Stimulated activated CD4-positive, alpha-beta T cell treated with anti-CD3 and anti-CD28 coated beads, Interleukin-2, amount 100 ng/mL, for 24 hours (primary cell): Measurements from ENCODE around the gene CTR9.

Source experiments
- DNase-seq, 2 donors: peaks; one replicate each; pipeline ENCODE4 v3.0.0-alpha.2; 2020

Gene CTR9

GRCh38 chr11:10743354-10744000 is 7.6 kb upstream of the CTR9 start:
- DNase-seq: no peak

DNA sequence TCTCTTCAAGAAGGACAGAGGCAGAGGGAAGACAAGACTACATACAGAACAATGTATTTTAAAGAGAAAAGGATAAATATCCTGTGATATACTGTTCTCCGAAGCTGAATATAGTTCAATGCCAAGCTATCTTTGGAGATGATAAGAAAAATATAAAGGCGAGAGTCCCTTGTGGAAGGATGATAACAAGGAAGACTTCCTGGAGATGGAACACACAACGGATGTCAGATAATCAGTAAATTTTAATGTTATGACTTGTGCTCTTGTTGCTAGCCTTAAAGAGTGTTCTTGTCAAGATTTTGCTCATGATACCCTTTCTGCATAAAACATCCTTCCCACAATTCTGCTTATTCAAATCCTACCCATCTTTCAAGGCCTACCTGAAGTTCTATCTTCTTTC is 6.8 kb upstream of the CTR9 start:
- no peak for DNase-seq

DNA sequence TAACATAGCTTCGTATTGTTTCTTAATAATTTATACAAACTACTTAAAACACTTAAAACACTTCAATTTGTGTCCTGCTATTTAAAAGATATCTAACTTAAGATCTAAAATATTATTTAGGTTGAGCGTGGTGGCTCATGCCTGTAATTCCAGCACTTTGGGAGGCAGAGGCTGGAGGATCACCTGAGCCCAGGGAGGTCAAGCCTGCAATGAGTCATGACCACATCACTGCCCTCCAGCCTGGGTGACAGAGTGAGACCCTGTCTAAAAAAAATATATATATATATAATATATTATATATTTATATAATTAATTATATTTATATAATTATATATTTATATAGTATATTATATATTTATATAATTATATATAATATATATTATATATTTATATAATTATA is 4.2 kb upstream of the CTR9 start:
- DNase-seq: no peak

DNA sequence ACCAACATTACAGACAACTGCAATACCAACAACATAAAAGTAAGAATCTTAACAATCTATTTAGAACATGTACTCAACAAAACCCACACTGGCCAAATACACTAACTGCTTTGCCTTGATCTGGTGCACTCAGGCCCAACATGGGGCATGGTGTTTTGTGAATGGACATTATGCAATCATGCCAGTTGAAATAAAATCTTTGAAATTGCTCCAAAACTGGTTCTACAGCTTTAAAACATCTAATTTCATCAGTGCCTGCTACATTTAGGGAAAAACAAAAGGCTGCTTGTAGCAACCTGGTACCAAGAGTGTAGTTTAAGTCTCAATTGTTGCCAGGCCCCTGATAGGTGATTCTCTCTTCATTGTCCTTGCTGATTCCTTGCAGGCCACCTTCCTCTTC is 3.3 kb upstream of the CTR9 start:
- no peak for DNase-seq

- DNase-seq: no peak
Observed at GRCh38 chr11:10749476-10749875, 1.6 kb upstream of the CTR9 start.

GRCh38 chr11:10751581-10751940 is 515 bp downstream of the CTR9 start:
- no peak for DNase-seq

- no peak for DNase-seq
Observed at GRCh38 chr11:10752061-10752460, 1.0 kb downstream of the CTR9 start.

DNA sequence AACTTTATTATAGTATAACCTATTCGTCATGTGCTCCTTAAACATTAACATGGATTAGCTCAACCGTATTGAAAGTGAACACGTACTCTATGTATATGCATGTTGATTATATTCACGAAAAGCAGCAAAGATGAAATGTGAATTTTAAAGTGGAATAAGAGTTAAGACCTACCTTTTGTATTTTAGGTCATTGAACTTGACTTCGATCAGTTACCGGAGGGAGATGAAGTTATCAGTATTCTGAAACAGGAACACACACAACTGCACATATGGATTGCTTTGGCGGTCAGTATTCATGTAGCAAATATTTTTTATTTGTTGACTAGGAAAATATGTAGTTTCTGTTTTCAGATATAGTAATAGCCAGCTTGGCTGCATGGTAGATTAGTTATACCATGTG is 1.4 kb downstream of the CTR9 start:
- DNase-seq: no peak

DNA sequence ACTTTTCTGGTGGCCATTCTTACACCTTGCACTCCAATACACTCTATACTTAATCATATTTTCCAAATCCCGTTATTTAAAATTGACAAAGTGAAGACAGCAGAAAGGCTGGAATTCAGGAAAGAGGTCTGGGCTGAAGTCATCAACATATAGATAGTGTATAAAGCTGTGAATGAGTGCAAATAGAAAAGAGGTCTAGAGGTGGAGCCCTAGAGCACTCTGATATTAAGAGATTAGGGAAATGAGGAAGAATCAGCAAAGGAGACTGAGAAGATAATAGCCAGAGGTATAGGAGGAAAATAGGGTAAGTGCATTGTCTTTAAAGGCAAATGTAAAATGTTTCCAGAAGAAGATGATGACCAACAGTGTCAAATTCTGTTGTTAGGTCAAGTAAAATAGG is 7.9 kb downstream of the CTR9 start:
- no peak for DNase-seq

- no peak for DNase-seq
Observed at GRCh38 chr11:10761085-10761698, 10.1 kb downstream of the CTR9 start.

GRCh38 chr11:10762185-10762584 is 11.1 kb downstream of the CTR9 start:
- no peak for DNase-seq

DNA sequence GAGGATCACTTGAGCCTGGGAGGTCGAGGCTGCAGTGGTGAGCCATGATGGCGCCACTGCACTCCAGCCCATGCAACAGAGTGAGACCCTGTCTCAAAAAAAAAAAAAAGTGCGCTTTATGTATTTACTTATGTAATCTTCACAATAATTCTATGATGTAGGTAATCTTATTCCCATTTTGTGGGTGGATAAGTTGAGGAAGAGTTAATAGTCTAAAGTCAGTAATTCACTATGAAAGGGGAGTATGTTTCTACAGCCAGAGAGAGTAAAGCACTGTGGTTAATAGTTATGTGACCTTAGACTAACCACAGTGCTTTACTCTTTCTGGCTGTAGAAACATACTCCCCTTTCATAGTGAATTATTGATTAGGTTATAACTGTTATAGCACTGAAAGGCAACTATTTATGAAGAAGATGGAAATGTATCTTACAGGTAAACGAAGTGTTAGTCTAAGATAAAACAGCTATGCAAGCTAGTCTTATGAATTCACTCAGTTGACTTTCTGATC is 11.9 kb downstream of the CTR9 start:
- DNase-seq: no peak

DNA sequence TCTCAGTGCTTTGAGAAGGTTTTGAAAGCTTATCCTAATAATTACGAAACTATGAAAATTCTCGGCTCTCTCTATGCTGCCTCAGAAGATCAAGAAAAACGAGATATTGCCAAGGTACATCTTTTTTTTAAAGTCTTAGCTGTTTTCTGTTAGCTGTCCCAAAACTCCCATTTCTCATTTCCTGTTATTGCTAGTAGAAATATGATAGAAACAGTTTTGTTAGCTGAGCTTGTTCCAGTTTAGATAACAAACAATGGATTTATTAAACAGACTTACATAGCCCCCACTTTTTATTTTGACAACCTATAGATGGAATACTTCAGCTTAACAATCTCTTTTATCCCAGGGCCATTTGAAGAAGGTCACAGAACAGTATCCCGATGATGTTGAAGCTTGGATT is 12.7 kb downstream of the CTR9 start:
- DNase-seq: no peak

DNA sequence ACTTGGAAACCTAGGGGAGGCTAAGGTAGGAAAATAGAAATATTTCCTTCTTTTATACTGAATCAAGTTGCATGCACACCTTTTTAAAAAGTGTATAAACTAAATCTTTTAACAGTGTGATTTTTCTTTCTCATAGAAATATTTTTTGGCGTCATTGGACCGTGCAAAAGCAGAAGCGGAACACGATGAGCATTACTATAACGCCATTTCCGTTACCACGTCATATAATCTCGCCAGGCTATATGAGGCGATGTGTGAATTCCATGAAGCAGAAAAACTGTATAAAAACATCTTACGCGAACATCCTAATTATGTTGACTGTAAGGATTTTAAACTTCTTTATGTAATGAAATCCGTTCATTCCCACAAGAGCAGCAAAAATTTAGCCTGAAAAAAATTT is 13.4 kb downstream of the CTR9 start:
- no peak for DNase-seq

- peak in 1 of 2 donors; percentile 21 for DNase-seq
Observed at GRCh38 chr11:10770626-10771254, 19.7 kb downstream of the CTR9 start.

- DNase-seq: no peak
Observed at GRCh38 chr11:10771457-10771856, 20.4 kb downstream of the CTR9 start.

GRCh38 chr11:10774811-10775210 is 23.8 kb downstream of the CTR9 start:
- DNase-seq: no peak

DNA sequence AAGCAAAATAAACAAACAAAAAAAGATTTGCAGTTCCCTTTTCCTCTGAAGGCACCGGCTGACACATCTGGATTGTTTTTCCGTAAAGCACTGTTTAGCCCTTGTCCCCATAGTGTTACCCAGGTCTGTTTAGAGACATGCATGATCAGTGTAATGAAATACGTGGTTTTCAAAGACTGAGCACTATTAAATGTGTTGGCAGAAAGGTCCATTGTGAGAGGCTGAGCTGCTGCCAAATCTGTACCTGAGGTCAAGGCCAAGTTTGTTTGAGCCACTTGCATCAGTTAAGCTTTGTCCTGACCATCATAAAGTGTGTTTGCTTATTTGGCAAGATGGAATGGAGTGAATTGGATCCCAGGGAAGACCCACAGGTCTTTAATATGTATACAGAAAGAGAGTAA is 26.3 kb downstream of the CTR9 start:
- DNase-seq: no peak

DNA sequence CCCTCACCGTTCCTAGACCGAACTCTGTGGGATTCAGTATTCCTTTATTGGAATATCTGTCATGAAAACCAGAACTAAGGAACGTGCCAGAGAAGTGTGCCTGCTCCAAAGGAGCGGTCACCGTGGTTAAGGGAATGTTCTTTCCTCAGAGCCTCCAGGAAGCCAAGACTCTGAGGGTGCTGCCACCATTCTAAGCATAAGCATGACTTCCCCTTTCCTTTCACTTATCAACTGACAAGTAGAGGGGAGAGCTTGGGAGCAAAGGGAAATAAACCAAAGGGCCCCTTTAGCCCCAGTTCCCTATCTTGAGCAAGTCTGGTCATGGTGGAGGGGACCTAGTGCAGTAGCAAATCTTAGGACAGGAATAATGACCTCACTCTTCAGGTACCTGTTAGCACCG is 26.8 kb downstream of the CTR9 start:
- DNase-seq: no peak

DNA sequence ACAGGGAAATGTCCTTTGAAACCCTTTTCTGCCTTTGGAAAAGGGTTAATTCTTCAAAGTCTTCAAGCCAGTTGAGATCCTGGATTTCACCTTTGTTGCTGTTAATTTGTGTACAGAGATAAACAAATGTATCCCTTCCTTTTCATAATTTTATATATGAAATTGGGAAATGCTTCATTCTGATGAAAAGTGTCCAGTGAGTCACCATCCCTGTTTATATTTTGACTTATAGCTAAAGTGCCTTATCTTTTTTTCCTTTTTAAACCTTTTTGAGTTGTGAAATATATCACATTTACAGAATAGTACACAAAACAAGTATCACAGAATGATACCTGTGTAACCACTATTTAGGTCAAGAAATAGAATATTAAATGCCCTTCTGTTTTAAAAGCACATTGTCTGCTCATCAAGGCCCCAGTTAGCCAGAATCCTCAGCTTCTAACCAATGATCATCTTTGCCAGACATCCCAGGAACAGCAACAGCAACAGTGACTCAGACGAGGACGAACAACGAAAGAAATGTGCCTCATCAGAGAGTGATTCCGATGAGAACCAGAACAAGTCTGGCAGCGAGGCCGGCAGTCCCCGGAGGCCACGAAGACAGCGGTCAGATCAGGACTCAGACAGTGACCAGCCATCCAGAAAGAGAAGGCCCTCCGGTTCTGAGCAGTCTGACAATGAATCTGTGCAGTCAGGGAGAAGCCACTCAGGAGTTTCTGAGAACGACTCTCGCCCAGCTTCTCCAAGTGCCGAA is 27.3 kb downstream of the CTR9 start:
- DNase-seq: no peak

DNA sequence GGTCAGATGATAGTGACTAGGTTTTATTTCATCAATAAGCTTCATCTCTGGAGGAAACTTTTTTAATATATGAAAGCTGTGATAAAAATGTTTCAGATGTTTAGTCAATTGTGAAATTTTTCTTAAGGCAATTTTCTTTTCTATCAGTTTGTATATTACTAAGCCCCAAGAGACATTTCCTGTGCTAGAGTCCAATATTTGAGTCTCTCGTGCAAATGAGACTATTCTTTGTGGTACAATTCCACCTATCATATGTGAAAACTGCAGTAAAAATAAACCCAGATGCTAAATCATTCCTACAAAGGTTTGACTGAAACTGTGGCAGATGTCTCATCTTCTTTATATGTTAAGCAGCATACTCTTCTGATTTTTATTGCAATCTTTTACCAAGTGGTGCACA is 28.0 kb downstream of the CTR9 start:
- DNase-seq: no peak

DNA sequence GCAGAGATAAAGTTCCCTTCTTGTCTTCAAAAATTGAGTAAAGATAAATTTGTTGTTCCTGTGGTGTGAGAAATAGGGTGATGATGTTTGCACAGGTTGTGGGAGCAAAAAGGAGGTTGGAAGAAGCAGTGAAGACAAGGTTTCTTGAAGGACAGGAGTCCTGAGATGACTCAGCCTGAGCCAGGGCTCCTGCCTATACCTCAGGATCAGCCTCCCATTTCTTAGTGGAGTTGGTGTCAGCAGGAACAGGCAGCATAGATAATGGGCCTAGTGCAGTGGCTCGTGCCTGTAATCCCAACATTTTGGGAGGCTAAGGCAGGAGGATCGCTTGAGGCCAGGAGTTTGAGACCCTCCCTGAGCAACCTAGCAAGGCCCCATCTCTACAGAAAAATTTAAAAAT is 29.0 kb downstream of the CTR9 start:
- DNase-seq: no peak

DNA sequence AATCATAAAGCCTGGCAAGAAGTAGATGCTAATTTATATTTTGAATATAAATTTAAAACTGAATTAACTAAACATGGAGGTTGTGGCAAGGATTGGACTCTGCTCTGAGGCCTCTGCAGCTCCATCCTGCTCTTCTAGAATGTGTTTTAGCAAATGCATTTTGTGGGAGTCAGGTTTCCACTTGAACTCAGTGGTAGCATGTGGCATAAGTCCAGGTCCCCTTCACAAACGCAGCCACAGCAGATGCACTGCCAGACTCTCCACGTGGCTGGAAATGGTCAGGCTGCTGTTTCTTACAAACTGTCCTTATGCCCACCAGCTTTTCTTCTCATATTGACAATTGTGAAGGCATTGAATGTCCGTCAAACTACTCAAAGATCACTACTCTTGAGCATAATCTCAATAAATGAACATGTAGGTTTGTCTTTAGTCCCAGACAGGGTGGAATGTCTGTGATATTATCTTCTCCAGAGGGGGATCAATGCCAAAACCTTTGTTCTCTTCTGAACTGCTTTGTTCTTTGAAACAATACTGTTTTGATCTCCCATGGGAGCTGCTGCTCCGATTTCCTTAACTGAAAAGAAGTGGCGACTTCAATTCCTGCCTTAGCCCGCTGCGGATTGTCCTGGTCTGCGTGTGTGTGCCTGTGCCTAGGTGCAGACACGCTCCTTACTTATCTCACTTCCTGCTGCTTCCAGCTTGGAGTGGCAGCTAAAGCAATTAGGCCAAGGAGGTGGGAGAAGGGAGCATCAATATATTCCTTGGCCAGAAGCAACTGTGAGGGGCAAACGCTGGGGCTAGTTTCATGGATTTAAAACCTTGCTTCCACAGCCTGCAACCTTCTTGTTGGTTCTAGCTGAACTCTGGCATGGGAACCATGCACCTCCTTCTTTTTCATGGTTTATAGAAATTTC is 33.4 kb downstream of the CTR9 start:
- no peak for DNase-seq
